ENCODE measurements around the gene MED19.
"Not testable (repeated sequence)": the region's sequence is repeated elsewhere in the genome, so short reads cannot be mapped to it uniquely, and the experiment has no call there.

MED19 gene, protein sequence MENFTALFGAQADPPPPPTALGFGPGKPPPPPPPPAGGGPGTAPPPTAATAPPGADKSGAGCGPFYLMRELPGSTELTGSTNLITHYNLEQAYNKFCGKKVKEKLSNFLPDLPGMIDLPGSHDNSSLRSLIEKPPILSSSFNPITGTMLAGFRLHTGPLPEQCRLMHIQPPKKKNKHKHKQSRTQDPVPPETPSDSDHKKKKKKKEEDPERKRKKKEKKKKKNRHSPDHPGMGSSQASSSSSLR

DNA sequence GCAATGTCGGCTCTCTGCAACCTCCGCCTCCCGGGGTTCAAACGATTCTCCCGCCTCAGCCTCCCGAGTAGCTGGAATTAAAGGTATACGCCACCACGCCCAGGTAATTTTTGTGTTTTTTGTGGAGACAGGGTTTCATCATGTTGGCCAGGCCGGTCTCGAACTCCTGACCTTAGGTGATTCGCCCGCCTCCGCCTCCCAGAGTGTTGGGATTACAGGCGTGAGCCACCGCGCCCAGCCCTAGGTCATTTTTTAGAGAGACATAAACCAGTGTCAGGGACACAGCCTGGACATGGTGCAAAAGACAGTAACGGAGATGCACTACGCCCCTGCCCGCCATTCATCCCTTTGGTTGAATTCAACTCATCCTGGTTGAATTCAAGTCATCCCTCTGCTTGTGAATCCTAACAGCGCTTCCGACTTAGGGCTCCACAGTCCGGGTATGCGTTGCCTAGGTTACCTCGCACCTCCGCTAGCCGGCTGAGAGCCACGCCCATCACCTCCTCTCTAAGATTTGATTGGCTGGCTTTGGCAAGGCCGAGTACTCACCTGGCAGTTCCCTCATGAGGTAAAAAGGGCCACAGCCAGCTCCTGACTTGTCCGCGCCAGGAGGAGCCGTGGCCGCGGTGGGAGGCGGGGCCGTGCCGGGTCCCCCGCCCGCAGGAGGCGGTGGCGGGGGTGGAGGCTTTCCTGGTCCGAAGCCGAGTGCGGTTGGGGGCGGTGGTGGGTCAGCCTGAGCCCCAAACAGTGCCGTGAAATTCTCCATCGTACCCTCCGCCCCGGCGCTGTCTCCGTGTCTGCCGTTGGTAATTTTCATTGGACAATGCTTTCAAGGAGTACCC is at the start of gene MED19:
Gene MED19, minus strand, starts transcription at position 802 of the 842 bp plus-strand sequence. Its CDS starts 36 bp downstream, at position 766.
- DNase-seq (ENCODE audit: low spot score), result peak; percentile 85

DNA sequence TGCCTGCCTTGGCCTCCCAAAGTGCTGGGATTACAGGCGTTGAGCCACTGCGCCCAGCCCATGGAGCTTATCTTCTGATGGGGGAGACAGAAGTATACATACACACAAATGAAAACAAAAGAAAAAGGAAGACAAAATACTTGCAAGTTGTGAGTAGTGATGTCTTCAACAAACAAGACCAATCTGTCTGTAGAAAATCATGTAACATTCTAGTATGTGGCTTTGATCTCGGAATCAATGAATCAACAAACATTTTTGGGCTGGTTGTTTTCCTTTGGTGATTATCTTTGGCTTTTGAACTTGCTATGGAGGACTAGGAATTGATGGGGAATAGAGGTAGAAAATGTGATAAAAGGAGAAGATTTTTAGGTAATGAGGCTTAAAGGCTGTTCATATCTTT is 46.2 kb upstream of the MED19 start:
- no peak for DNase-seq (ENCODE audit: low spot score)

DNA sequence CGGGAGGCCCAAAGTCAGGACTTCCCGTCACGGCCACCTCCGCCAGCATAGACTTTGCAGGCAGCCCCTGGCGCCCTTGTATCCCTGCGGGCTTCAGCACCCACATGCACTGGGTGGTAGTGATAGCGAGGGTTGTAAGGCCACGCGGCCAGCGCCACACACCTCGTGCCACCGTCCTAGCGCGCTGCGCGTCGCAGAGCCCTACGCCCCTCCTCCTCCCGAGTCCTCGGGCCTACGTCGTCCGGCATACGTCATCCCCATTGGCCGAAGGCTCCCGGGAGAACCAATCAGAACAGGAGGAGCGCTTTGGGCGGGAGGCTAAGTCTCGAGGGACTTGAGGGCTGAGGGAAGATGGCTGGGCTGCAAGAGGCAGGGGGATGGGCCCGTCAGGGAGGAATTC is 40.9 kb upstream of the MED19 start:
- DNase-seq (ENCODE audit: low spot score), result no peak

DNA sequence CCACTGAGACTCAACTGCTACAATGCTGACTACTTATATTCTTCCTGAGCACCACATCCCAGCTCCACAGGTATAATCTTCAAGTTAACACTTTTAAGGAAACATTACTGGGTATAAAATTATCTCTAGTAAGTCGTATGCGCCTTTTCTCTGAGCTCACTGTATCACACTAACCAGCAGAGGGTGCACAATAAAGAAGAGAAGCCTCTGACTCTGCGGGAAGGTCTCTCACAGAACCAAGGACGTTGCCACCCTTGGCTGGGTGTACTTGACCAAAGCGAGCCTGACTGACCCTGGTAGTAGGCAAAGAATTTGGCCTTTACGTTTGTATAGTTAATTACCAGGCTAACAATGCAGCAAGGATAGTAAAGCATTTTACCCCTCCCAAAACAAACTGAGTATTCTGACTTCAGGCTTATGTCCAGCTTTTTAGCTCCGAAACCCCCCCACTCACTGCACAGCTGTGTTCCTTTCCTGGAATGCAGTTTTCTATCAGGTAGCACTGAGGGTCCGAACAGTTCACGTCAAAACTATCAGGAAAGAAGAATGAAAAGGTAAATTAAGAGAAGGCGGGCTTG is 39.8 kb upstream of the MED19 start, which contains the start of gene BTBD18:
Gene BTBD18, minus strand, starts transcription at position 144 of the 578 bp plus-strand sequence. CDS start 631 bp downstream, outside the sequence.
- DNase-seq (ENCODE audit: low spot score), result peak; percentile 53

DNA sequence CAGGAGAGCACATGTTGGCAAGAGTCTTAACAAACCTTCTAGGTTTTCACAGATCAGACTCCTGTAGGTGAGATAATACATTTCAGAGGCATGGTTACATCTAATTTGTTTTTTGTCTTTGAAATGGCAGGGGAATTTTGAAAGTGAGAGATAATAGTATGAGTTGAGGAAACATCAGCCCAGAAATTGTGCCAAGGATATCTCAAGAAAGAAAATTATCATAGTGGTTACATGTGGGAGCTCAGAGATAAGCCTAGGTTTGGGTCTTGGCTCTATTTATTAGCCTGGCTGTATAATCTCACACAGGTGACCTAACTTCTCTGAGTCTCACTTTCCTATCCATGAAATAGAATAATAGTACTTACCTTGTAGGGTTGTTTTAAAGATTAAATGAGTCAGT is 39.2 kb upstream of the MED19 start:
- no peak for DNase-seq (ENCODE audit: low spot score)

DNA sequence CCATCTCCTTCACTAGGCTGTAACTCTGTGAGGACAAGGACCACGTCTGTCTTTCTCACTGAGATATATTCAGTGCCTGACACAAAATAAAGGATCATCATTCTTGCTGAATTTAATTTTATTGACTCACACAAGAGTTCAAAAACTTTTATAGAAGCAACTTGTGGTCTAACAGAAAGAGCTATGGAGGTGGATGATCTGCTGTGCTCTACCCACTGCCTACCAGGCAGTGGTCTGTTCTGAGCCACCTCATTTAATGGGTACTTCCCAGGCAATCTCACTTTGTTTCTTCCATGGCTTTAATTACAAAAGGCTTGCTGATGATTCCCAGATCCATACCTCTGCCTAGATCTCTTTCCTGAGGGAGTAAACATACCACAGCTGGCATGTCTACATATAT is 34.9 kb upstream of the MED19 start:
- no peak for DNase-seq (ENCODE audit: low spot score)

DNA sequence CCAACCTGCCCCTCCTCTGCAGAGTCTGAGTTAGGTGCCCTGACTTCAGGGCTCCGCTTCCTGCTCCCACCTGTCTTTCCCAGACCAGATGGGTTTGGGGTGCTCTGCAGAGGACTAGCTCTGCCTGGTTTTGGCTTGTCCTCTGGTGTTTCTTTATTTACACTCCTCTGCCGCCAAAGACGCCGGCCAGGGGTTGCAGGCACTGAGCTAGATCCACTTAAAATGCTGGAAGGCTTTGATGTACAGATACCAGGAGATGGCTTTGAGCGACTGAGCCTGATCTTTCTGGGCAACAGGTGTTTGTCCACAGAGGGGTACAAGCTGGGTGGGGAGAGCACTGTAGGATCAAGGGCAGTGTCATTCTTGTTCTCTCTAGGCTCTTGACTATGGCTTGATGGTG is 33.2 kb upstream of the MED19 start:
- DNase-seq (ENCODE audit: low spot score), result no peak

DNA sequence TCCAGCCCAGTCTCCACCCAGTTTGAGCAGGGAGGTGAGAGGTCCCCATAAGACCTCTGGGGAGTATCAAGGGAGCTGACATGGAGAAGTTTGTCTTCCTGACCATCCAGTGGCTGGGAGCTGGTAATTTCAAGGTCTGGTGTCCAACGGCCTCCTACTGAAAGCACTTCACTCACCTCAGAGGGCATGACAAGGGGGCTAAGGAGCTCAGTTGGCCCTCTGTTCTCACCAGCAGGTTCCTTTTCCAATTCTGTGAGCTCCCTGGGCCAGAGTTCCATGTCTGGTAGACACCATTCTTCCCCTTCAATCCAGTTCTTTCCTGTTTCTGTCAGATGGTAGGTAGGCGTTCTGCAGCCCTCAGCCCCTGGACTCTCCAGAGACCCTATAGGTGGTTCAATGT is 32.3 kb upstream of the MED19 start:
- DNase-seq (ENCODE audit: low spot score), result no peak

DNA sequence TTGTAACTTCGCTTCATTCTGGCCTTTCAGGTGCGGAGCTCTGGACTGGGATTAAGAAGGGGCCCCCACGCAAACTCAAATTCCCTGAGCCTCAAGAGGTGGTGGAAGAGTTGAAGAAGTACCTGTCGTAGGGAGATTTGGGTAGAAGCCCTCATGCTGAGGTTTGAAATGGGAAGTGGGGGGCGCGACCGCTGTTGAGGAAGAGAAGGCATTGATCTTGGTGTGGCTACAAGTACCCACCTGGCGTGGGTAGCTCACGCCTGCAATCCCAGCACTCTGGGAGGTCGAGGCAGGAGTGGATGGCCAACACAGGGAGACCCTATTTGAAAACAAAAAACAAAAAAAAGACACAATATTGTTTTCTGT is 30.1 kb upstream of the MED19 start:
- DNase-seq (ENCODE audit: low spot score), result no peak

DNA sequence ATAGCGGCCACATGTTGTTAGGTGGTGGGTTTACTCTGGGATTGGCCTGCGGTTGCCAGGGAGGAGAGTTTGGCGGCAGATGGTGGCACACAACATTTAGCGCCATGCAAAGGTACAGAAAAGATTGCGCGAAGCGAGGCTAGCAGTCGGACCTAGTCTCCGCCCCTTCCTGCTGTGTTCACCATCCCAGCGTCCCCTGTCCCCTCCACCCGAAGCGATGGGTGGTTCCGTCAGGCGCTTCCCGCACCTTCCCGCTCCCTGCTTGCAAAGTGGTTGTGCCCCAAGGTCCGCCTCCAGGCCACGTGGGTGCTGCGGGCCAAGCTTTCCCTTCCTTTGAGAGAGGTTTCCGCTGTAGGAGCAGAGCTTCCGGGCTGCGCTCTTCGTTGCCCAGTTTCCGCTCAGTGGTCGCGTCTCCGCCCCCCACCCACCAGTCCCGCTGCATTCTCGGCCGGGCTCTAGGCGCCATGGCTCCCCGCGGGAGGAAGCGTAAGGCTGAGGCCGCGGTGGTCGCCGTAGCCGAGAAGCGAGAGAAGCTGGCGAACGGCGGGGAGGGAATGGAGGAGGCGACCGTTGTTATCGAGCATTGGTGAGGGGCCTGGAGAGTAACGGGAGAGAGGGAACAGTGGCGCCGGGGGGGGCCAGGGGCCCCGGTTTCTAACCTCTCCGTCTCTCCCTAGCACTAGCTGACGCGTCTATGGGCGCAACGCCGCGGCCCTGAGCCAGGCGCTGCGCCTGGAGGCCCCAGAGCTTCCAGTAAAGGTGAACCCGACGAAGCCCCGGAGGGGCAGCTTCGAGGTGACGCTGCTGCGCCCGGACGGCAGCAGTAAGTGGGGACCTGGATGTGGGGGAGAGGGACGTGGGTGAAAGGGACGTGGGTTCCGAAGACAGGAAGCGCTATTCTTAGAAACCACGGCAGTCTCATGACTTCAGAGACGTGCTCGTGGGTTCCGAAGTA is 29.4 kb upstream of the MED19 start, which contains the start of gene SELENOH:
Gene SELENOH, plus strand, starts transcription at position 360 of the 955 bp plus-strand sequence. Its CDS starts 105 bp downstream, at position 465.
- DNase-seq (ENCODE audit: low spot score), result peak; percentile 86

DNA sequence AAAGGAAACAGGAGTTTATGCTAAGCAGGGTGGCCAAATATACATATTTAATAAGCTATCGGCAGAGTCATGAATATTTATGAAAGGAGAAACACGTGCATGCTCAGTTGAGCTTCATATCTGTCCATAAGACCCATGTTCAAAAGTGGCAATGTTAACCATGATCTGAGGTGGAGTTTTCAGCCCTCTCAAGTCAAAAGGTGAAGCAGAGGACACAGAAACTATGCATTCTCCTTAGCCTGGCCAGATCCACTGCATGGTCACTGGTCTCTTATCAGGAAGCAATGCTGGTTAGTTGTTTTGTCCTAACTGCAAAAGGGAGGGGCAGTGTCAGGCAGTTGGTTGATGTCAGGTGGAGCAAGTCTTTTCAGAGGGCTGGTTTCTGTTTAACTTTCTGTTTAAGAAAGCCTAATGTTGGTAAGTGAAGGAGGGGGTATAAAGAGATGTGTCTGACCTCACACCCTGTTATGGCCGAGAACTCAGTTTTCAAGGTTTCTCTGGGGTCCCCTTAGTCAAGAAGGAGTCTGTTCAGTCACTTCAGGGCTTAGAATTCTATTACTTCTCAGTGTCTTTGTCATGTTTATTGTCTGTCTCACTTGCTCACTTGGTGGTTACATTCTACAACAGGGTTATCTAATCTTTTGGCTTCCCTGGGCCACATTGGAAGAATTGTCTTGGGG is 23.7 kb upstream of the MED19 start:
- peak; percentile 31 for DNase-seq (ENCODE audit: low spot score)

DNA sequence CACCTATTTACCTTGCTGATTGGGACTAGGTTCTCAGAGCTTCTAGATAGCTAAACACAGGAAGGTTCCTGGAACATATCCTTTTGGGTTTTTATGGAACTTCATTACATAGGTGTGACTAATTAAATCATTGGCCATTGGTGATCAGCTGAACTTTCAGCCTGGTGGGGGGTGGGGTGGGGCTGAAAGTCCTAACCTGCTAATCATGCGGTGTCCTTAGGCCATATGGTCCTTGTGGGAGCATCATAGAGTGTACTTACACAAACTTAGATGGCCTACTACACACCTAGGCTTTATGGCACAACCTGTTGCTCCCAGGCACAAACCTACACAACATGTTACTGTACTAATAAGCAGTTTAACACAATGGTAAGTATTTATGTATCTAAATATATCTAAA is 20.6 kb upstream of the MED19 start:
- DNase-seq (ENCODE audit: low spot score), result no peak

DNA sequence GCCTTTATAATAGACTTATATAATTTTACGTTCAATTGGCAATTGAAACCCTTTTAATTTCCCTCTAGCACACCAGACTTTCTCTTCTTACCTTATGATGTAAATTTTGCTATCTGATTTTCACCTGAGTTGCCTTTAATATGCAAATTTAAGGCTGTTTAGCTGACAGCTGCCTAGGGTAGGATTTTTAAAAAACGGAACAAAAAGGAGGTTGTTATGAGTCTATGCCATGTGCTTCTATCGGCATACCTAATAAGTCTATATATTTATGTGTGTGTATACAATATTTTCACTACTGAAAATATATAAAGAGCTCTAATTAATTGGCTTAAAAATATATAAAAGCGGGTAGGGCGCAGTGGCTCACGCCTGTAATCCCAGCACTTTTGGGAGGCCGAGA is 17.5 kb upstream of the MED19 start:
- DNase-seq (ENCODE audit: low spot score), result no peak

DNA sequence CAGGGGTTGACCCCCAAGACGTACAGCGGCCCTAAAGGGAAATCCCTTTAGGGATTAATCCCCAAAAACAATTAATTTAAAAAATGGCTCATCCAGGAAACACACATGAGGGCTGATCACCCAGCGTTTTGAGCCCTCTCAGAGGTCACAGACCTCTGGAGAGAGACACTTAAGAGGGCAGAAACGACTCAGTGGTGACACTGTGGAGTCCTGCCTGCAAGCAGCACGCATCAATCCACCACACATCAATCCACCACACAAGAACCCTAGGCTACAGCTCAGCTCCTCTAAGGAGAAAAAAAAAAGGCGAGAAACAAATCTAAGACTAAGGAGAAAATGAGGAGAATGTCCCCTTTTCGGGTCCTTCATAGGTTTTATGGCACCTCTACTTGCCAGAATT is 16.8 kb upstream of the MED19 start:
- DNase-seq (ENCODE audit: low spot score), result no peak

DNA sequence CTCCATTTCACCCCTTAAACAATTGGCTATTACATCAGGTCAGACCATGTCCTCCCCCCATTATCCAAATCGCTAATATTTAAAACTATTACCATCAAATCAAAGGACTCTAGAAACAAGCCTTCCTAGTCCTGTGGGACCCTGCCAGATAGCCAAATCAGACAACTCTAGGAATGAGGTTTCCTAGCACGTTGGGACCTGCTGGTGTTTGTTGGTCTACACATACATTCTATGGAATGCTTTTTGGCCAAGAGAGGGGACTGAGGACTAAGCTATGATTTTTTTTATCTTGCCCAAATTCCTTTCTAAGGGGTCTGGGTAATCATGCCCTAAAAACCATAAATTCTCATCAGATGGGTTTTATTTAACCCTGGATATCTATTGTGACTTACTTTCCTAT is 15.2 kb upstream of the MED19 start:
- DNase-seq (ENCODE audit: low spot score), result no peak

DNA sequence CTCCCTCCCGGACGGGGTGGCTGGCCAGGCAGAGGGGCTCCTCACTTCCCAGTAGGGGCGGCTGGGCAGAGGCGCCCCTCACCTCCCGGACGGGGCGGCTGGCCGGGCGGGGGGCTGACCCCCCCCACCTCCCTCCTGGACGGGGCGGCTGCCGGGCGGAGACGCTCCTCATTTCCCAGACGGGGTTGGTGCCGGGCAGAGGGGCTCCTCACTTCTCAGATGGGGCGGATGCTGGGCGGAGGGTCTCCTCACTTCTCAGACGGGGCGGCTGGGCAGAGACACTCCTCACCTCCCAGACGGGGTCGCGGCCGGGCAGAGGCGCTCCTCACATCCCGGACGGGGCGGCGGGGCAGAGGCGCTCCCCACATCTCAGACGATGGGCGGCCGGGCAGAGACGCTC is 4.7 kb upstream of the MED19 start:
- not testable (repeated sequence) for DNase-seq (ENCODE audit: low spot score)

DNA sequence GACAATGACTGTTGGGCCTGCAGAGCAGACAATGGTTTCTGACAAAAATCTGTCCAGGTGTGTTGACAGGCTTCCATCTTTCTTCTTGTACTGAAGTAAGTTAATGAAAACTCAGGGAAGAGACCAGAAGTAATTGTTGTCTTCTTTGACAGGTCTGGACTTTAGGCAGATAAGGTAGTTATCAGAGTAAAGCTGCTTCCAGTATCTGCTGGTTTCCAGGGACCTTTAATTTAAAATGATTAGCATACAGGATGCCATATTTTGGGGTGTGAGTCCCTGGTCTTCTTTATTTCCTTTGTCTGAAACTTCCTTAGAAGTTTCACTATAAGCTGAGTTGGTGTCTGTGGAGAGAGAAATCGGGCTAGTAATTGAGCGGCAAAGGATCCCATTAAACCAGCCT is 1.8 kb upstream of the MED19 start:
- DNase-seq (ENCODE audit: low spot score), result no peak

DNA sequence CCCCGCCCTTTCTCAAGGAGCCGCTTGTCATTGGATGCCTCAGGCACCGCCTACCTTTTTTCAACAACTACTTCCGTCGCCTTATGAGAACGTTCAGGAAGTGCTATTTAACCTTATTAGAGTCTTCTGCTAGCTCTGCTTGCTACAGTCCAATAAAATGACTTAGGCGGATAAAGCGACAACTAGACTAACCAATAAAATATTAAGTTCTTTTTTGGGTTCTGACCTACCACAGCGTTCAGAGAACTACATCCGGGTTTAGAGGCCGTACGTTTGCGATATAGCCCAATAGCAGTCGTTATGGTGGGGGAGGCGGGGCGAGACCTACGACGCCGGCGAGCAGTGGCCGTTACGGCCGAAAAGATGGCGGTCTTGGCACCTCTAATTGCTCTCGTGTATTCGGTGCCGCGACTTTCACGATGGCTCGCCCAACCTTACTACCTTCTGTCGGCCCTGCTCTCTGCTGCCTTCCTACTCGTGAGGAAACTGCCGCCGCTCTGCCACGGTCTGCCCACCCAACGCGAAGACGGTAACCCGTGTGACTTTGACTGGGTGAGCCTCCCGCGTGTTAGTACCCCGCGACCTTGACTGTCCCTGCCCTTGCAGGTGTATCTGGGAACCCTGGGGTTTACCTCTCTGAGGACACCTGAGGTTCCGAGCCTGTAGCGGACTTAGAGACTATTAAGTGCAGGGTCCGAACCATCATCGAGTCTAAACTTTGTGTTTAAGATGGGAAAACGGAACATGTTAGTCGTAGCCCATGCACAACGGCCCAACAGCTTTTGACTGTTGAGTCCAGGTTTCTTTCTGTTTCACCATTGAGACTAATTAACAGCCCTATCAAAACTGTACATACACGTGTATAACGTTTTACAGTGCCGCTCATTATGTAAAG is 488 bp upstream of the MED19 start, which contains the start of gene TMX2:
Gene TMX2, plus strand, starts transcription at position 338 of the 895 bp plus-strand sequence. Its CDS starts 26 bp downstream, at position 364.
- peak; percentile 98 for DNase-seq (ENCODE audit: low spot score)

DNA sequence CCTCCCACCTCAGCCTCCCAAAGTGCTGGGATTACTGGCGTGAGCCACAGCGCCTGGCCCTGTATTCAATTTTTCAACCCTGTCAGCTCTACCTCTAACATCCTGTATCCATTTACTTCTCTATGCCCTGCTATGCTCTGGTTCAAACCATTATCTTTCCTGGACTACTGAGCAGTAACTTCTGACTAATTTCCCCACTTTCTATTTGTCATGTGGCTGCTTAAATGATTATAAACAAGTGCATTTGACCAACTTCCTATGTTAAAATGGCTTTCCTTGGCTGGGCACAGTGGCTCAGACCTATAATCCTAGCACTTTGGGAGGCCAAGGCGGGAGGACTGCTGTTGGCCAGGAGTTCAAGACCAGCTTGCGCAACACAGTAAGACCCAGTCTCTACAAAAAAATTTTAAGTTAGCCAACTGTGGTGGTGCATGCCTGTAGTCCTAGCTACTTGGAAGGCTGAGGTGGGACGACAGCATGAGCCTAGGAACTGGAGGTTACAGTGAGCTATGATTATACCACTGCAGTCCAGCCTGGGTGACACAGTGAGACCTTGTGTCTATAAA is 2.1 kb downstream of the MED19 start:
- no peak for DNase-seq (ENCODE audit: low spot score)

DNA sequence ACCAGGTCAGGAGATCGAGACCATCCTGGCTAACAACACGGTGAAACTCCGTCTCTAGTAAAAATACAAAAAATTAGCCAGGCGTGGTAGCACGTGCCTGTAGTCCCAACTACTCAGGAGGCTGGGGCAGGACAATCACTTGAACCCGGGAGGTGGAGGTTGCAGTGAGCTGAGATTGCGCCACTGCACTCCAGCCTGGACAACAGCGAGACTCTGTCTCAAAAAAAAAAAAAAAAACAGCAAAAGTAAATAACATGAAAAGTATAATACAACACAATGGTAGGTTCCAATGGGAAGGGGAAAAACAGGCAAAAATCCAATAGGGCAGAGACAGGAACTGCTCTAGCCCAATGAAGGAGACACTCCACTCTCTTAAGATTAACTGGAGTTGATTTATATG is 6.6 kb downstream of the MED19 start:
- DNase-seq (ENCODE audit: low spot score), result not testable (repeated sequence)
